ENCODE results near the gene SNX3.

The SNX3 gene

DNA sequence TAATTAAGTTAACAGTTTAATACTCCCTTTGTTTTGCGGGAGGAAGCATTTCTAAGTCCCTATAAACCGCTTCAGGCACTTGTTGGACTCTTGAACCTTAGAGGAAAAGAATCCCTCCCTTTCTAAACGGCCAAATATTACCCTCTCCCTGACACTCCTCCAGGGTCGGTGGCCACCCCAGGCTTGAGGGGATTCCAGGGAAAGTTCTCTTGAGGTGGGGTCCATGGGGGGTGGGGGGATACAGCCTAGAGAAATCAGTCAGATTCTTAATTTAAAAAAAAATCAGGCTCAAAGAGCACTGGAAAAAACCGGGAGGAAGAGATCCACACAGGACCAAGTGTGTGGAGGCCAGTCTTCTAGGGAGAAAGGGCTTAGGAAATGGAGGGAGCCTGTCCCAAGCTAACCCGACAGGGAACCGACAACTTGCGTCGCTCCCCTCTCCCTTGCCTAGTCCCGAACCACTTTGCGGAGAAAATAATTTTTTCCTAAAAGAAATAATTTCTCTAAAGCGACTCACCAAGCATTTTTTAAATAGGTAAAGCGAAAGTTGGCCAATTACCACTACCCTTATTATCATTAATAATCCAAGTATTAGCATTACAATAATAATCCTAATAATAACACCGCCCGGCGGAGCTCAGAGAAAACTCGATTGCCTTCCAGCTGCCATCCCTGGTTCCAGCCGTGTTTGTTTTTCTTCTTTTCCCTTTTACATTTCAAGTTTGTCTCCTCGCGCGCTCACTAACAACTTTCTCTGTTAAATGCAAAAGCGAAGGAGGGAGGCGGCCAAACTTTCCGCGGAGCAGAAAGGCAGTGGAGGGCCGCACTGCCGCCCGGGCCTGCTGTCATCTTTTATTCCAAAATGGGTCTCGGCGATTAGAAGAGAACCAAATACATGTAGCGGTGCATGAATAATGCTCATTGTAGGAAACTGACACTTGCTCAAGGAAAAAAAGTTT, 90.2 kb downstream of the SNX3 start:
- DNase-seq (ENCODE audit: low read depth): no peak

GRCh38 chr6:108169464-108170331, 91.1 kb downstream of the SNX3 start:
- DNase-seq (ENCODE audit: low read depth): no peak

GRCh38 chr6:108168501-108169463, 92.1 kb downstream of the SNX3 start:
- DNase-seq (ENCODE audit: low read depth): no peak

DNA sequence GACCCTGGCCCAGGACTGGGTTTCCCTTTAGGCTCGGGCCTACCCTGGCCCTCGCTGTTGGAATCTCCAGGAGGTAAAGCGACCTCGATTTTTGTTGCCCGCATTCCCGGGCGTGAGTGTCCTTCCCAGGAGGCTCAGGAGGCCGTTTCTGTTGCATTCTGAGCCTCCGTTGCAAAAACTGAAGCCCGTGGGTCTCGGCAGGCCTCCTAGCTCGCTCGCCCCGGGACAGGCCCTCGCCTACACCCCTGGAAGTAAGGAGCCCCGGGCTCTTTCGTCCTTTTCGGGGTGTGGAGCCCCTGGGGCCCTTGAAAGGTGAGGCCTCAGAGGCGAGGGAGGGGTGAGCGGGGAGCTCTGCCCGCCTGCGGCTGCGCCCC, 92.8 kb downstream of the SNX3 start:
- no peak for DNase-seq (ENCODE audit: low read depth)

GRCh38 chr6:108167449-108168089, 93.3 kb downstream of the SNX3 start:
- DNase-seq (ENCODE audit: low read depth): no peak

DNA sequence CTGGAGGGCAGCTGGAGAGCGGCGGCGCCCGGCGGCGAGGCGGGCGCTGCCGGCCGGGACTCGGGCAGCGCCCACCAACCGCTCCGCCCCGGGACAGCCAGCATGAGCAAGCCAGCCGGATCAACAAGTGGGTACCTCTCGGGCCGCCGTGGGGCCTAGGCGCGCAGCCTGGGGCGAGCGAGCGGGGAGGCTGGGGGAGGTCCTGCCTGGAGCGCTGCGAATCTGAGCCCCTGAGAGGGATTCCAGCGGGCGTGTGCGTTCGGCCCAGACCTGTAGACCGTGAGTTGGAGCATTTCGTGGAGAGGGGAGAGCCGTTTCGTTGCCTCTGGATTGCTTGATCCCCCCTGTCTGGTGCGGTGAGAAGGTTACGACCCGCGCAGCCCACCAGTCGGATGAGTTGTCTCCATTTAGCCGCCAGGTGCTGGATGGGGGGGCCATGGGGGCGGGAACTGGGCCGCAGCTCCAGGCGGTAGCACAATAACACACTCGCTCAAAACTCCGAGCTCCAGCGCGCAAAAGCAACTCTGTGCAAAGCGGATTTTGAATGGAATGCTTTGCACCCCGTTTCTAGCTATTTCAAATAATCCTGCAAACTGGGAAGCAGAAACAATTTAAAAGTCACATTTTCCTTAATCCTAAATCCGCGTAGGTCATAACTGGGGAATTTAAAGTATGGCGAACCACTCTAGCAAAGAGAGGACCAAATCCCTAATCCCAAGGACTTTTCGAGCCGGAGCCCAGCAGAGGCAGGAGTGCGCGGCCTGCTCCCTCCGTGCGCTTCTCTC, 94.0 kb downstream of the SNX3 start:
- no peak for DNase-seq (ENCODE audit: low read depth)

- no peak for DNase-seq (ENCODE audit: low read depth)
These were observed 94.9 kb downstream of the SNX3 start, which contains the start of gene NR2E1 for GRCh38 chr6:108165714-108166663. Gene NR2E1, plus strand, starts transcription at chr6:108166022. Its CDS starts 744 bp downstream, at chr6:108166766.

- no peak for DNase-seq (ENCODE audit: low read depth)
These were observed 95.8 kb downstream of the SNX3 start for GRCh38 chr6:108164815-108165706.

DNA sequence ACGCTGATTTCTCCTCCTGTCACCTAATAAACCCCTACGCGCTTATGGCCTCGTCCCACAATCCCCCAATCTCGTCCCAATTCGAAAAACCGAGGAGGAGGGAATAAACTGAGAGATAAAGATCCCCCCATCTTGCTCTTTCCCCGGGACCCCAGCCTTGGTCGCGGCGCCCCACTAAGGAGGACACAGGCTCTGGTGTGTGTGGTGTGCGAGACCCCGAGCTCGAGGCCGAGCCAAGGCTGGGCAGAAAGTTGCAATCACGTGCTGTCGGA, 96.4 kb downstream of the SNX3 start:
- no peak for DNase-seq (ENCODE audit: low read depth)

DNA sequence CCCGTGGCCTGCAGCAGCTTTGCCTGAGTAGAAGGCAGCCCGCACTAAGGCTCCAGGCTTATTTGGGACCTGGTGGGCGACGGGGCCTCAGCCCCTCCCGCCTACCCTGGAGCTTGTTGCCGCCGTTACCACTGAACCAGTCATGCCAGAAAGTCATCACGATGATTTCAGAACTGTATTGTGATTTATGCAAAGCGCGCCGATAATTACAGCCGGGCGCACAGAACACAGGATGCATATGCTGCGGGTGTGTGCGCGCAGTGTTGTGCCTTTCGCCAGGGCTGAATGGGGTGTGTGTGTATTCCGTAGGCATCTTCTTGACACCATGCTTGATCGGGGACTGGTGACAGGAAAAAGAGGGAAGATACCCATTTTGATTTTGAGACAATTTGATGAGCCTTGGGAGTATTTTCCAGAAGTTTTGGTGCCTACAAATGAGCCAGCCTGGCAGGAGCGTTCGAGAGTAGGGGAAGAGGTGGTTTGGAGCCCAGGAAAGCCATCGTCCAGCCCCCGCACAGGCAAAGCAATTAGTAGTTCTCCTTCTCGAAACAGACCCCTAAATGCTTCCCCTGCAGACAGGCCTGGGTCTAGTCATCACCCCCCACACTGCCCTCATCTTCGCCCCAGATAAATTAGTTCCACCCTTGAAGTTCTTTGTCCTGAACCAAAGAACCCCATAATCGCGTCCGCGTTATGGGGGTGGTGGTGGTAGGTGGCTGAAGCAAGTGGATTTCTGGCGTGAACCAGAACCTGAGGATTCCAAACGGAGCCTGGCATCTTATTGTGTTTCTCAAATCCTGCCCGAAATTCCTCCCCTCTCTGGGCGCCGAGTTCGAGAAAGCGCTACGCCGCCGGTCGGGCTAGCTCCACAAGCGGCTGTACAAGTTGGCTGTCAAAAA, 96.9 kb downstream of the SNX3 start:
- DNase-seq (ENCODE audit: low read depth): no peak

DNA sequence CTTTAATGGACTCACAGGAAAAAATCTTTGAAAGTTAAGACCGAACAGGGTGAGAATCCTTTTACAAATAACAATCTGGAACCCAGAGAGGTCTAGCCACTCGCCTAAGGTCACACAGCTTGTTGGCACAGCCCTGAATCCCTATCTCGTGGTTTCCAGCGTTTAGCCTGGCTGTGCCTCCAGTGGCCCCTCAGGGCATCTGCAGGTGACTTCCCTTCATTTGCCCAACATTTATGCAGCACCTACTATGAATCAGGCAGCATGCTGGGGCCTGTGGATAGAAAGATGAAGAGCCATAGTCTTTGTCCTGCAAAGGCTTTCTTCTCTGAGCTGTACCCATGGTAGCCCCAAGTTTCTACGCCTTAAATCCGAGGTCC, 97.6 kb downstream of the SNX3 start:
- DNase-seq (ENCODE audit: low read depth): no peak

DNA sequence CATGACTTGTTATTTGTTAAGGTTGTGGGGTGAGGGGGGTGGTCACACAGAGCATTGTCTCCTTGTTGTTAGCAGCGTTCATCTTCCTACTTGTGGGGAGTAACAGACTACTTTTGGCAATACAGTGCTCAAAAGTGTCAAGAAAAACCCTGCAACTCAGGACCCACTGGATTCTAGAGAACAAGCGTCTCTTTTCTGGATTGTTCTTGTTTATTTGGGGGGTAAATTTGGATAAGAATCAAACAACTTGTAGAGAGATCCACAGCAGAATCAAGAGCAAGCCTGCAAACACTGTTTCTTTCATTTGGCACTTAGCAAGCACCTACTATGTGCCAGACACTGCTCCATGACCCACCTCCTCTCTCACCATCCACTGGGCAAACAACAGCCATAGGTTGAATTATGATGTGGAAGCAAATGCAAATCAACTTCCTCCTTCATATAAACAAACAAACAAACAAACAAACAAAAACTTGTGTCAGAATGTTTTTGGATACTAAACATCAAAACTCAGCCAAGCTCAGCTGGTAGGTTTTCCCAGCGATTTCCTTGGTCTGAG, 99.0 kb downstream of the SNX3 start:
- DNase-seq (ENCODE audit: low read depth): no peak

All from activated T-cell treated with anti-CD3 and anti-CD28 coated beads for 1 hour (primary cell).